Omental fat pad (tissue), 4 donors: Measurements from ENCODE around the gene PRELID1. TPM values are rescaled to one million over a fixed set of nuclear protein-coding genes. Genes with fewer than 3 reads are reported as not detected.

Experiments
- ATAC-seq: fragments of 150-250 bp; one replicate; pipeline ENCODE4 v1.9.1; 2016; ENCODE audit warnings: mild to moderate bottlenecking, moderate library complexity; ENCODE audit not compliant: low FRiP score
- DNase-seq: peaks from one replicate; pipeline ENCODE4 v3.0.0-alpha.2; 2019; ENCODE audit warnings: low spot score
- CTCF ChIP-seq, 3 donors: fragments of 450-650 bp; IDR thresholded peaks; one replicate each; pipeline ENCODE4 v1.5.1; 2016 to 2017; ENCODE audit warnings: antibody characterized with exemption in 3 of 3, mild to moderate bottlenecking in 3 of 3, moderate library complexity in 2 of 3
- total RNA-seq, 4 donors: library from RNA; depleted of rRNA; stranded (reverse); fragments of >200 nt; gene quantifications; one replicate each; pipeline ENCODE4 v1.1.0, GENCODE V29; 2016

PRELID1 gene
- total RNA-seq, 4 donors from 2014 or later = 51.9 to 102 (median 67.5) TPM

DNA sequence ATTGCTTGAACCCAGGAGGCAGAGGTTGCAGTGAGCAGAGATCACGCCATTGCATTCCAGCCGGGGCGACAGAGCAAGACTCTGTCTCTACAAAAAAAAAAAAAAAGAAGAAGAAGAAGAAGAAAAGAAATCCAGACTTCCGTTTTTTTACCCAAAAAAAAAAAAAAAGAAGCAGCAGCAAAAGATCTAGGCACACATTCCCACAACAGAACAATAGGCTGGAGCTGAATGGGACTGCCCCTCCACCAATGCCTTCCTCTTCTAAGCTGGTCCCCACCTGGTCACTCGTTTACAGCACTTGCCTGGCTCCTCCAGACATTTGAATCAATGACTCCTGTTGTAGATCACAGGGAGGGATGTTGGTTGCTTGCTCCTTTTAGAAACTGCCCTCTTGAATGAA is 49.5 kb downstream of the PRELID1 start:
- no peak for DNase-seq
- no peak for ATAC-seq

DNA sequence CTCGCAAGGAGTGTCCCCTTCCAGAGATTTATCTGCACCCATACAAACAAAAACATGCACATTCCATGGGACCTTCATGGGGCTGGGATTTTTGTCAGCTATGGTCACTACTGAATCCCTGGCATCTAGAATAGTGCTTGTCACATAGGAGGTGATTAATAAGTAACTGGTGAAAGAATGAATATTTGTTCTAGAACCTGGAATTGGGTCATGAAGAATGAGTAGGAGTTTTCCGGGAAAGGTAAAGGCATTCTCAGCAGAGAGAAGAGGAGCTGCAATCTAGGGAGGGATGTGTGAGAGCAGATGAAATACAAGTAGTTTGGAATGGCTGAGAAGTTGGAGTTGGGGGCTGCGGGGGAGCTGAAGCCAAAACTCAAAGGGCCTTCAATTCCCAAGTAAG is 50.7 kb downstream of the PRELID1 start:
- no peak for DNase-seq
- no peak for TF ChIP-seq CTCF (IDR thresholded peaks at IDR 0.05)

More for the DNA sequence above, 49.5 kb downstream of the PRELID1 start:
- TF ChIP-seq CTCF (IDR thresholded peaks at IDR 0.05) = no peak

DNA sequence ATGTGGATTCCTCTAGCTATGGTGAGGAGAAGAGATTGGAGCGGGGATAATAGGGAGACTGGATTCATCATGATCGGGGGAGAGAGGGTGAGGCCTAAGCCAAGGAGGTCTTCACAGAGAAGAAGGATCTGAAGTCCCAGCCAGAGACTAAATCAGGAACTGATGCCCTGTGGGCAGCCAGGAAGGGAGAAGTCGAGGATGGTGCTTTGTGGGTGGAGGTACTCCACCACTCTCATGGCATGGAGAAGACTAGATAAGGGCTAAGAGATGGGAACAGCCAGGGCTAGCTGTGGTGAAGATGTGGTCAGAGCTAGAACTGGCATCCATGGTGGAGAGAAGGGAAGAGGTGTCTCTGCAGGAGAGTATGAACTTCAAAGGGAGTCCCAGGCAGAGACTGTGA is 51.1 kb downstream of the PRELID1 start:
- no peak for DNase-seq
- TF ChIP-seq CTCF (IDR thresholded peaks at IDR 0.05) = no peak
- no peak for ATAC-seq

More for the DNA sequence above, 50.7 kb downstream of the PRELID1 start:
- ATAC-seq = no peak

DNA sequence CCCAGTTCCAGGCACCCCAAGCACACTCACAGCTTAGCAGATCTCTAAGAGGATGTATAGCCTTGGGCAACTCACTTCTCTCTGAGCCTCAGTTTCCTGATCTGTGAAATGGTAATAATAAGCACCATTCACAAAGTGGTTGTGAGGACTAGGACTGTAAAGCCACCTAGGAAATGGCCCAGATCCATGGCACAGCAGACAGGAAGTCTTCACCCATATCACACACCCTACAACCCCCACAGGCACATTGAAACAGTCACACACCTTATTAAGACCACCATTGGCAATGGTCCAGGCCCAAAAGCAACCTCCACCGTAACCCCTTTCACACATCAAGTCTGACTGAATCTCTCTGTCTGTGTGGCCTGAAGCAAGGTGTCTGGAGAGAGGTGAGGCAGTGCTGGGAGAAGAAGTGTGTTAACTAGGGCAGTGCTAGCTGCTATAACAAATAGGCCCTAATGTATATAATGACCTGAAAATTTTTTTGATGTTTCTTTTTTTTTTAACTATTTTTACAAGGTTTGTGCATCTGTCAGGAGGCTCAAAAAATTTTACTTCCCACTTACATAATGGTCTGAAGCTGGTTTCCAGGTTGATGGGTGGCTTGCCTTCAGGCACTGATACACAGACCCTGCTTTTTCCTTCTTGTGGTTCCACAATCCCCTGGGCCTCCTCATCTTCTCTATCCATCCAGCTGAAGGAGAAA is 51.7 kb downstream of the PRELID1 start:
- ATAC-seq (no peak), DNase-seq (no peak)
- TF ChIP-seq CTCF (IDR thresholded peaks at IDR 0.05) = no peak

- DNase-seq = no peak
- ATAC-seq = no peak
- no peak for TF ChIP-seq CTCF (IDR thresholded peaks at IDR 0.05)
These were observed 52.2 kb downstream of the PRELID1 start for GRCh38 chr5:177355868-177356168.

Other genes starting within 250 kb of the PRELID1 start
- gene FGFR4, start 216.9 kb upstream of the PRELID1 start, total RNA-seq = 1 to 10 TPM in 3 of 4 donors, not detected in 1; 1.4 to 3.9 (median 2.7) TPM
- 10 to 100 TPM; 32.3 to 52.6 (median 36.1) TPM for gene NSD1, start 170.0 kb upstream of the PRELID1 start, total RNA-seq
- gene RAB24, start 80 bp upstream of the PRELID1 start, total RNA-seq = 10 to 100 TPM; 18.9 to 38.9 (median 23.8) TPM
- gene MXD3, start 8.1 kb downstream of the PRELID1 start, total RNA-seq = 10 to 100 TPM in 1 of 4 donors, 1 to 10 TPM in 3; 3.5 to 26.8 (median 4.8) TPM
- 100 to 1,000 TPM; 129 to 164 (median 144) TPM for gene LMAN2, start 47.9 kb downstream of the PRELID1 start, total RNA-seq
- gene RGS14, start 54.1 kb downstream of the PRELID1 start, total RNA-seq = 10 to 100 TPM in 1 of 4 donors, 1 to 10 TPM in 3; 7.1 to 25.1 (median 8.2) TPM
- not detected for gene SLC34A1, start 80.6 kb downstream of the PRELID1 start, total RNA-seq
- not detected for gene PFN3, start 96.9 kb downstream of the PRELID1 start, total RNA-seq
- gene F12, start 105.8 kb downstream of the PRELID1 start, total RNA-seq = 1 to 10 TPM in 1 of 4 donors, under 1 TPM in 3; 0.38 to 3.0 (median 0.63) TPM
- 10 to 100 TPM; 16.1 to 45.5 (median 27.2) TPM for gene GRK6, start 122.9 kb downstream of the PRELID1 start, total RNA-seq
- 1 to 10 TPM in 3 of 4 donors, not detected in 1; 1.6 to 2.8 (median 2.1) TPM for gene PRR7, start 143.0 kb downstream of the PRELID1 start, total RNA-seq
- 10 to 100 TPM; 33.5 to 78.5 (median 38.3) TPM for gene DBN1, start 169.8 kb downstream of the PRELID1 start, total RNA-seq
- 10 to 100 TPM; 20.0 to 63.2 (median 34.2) TPM for gene PDLIM7, start 193.8 kb downstream of the PRELID1 start, total RNA-seq
- gene DOK3, start 206.0 kb downstream of the PRELID1 start, total RNA-seq = 10 to 100 TPM in 3 of 4 donors, 1 to 10 TPM in 1; 7.4 to 41.0 (median 16.3) TPM
- 10 to 100 TPM; 66.2 to 93.7 (median 73.6) TPM for gene DDX41, start 213.2 kb downstream of the PRELID1 start, total RNA-seq